ENCODE results near the gene DSG1.

DNA sequence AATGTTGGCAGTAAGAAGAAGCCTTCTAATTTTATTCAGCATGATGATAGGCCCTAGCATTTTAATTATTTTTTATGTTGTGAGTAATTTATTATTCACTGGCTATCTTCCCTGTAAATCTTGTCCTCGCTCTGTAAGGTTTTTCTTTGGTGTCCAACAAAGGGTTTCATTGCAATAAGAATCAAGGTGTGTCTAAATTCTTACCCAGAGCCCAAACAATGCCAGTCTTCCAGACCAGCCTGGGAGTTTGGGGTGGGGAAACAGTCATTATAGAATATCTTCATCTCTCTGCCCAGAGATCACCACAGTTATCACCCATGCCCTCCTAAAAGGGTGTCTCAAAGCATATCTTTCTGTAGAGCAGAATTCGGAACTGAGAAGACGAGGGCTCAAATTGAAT lies 58.5 kb downstream of the DSG1 start, which contains the start of gene DSG4:
- TF ChIP-seq POLR2A (IDR thresholded peaks at IDR 0.05): no peak
- TF ChIP-seq, protein P1, sequence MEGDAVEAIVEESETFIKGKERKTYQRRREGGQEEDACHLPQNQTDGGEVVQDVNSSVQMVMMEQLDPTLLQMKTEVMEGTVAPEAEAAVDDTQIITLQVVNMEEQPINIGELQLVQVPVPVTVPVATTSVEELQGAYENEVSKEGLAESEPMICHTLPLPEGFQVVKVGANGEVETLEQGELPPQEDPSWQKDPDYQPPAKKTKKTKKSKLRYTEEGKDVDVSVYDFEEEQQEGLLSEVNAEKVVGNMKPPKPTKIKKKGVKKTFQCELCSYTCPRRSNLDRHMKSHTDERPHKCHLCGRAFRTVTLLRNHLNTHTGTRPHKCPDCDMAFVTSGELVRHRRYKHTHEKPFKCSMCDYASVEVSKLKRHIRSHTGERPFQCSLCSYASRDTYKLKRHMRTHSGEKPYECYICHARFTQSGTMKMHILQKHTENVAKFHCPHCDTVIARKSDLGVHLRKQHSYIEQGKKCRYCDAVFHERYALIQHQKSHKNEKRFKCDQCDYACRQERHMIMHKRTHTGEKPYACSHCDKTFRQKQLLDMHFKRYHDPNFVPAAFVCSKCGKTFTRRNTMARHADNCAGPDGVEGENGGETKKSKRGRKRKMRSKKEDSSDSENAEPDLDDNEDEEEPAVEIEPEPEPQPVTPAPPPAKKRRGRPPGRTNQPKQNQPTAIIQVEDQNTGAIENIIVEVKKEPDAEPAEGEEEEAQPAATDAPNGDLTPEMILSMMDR (IDR thresholded peaks at IDR 0.05): no peak
